Right lobe of liver (tissue), 4 donors: ENCODE data around the gene C16orf54.

ENCODE experiments used
- POLR2A ChIP-seq: fragments of 450-650 bp; IDR thresholded peaks from one replicate; pipeline ENCODE4 v1.6.1; 2017; ENCODE audit warnings: antibody characterized with exemption, mild to moderate bottlenecking
- TF ChIP-seq, protein P1 (sequence below), 4 donors: fragments of 200-600 bp in 3 of 4; fragments of 450-650 bp in 1 of 4; IDR thresholded peaks; one replicate each; pipeline versions ENCODE4 v1.5.1 to v1.8.0; 2016 to 2022; ENCODE audit warnings: antibody characterized with exemption in 4 of 4, mild to moderate bottlenecking in 2 of 4
- donor health status: DM: no; HTN: no; CAD: no.
- donor health status: DM: no; HTN: no; CAD: no.
- donor health status: DM: no; HTN: yes; CAD: no.

DNA sequence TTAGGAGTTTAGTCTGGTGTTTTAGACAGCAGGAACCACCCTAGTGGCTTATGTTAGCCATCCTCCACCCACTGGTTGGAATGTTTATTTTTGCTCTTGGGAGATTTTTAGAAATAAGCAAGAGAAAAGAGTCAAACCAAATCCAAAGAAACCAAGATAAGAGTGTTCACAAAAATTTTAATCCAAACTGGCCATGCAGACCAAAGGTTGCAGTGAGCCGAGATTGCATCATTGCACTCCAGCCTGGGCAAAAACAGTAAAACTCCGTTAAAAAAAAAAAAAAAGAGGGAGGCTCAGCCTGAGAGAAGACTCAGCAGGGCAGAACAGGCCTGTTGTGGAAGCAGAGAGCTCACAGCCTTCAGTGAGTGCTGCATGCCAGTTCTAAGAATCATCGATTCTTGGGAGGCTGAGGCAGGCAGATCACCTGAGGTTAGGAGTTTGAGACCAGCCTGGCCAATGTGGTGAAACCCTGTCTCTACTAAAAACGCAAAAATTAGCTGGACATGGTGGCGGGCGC is 12.2 kb upstream of the C16orf54 start:
- TF ChIP-seq, protein P1, sequence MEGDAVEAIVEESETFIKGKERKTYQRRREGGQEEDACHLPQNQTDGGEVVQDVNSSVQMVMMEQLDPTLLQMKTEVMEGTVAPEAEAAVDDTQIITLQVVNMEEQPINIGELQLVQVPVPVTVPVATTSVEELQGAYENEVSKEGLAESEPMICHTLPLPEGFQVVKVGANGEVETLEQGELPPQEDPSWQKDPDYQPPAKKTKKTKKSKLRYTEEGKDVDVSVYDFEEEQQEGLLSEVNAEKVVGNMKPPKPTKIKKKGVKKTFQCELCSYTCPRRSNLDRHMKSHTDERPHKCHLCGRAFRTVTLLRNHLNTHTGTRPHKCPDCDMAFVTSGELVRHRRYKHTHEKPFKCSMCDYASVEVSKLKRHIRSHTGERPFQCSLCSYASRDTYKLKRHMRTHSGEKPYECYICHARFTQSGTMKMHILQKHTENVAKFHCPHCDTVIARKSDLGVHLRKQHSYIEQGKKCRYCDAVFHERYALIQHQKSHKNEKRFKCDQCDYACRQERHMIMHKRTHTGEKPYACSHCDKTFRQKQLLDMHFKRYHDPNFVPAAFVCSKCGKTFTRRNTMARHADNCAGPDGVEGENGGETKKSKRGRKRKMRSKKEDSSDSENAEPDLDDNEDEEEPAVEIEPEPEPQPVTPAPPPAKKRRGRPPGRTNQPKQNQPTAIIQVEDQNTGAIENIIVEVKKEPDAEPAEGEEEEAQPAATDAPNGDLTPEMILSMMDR (IDR thresholded peaks at IDR 0.05): peak in 3 of 4 donors; percentile 21 to 24 (median 23)
- no peak for TF ChIP-seq POLR2A
